H1 (cell line): ENCODE data around the gene CCK. TPM values are rescaled to one million over a fixed set of nuclear protein-coding genes. Genes with fewer than 3 reads are reported as not detected.

Experiments
- EP300 ChIP-seq, 2 experiments: IDR thresholded peaks; 1 replicate in 1 of 2; 2 replicates in 1 of 2; pipeline ENCODE4 v1.6.1; 2011 to 2012; ENCODE audit warnings: low read depth in 2 of 2, low read length in 2 of 2, mild to moderate bottlenecking in 2 of 2, borderline replicate concordance in 1 of 2, inconsistent platforms in 1 of 2, moderate library complexity in 1 of 2
- SP1 ChIP-seq: IDR thresholded peaks from 2 replicates; pipeline ENCODE4 v1.6.1; 2011; ENCODE audit warnings: low read depth, low read length
- polyA plus RNA-seq, 7 experiments: library from polyadenylated mRNA; depleted of rRNA in 3 of 7; stranded (reverse) in 5 of 7; unstranded in 2 of 7; fragments of >200 nt in 5 of 7; fragments of 200-250 nt in 2 of 7; gene quantifications; 1 replicate in 5 of 7; 2 replicates in 1 of 7; 4 replicates in 1 of 7; pipeline versions ENCODE4 v1.2.1 to v1.2.3, GENCODE V29; 2011 to 2013; ENCODE audit warnings: missing spikeins in 2 of 7, mixed read lengths in 2 of 7
- total RNA-seq: library from RNA; stranded (reverse); fragmentation: NEBNext Ultra II Directional; extraction: Animal tissue kit (Norgen Biotek cat#: 25700); gene quantifications from 2 replicates; pipeline ENCODE4 v1.2.1, GENCODE V29; 2021

Gene CCK
- total and polyA plus RNA-seq, 2 of the 8 experiments (the other 6 are each of a cell fraction or from before 2014, with no cell fraction given) = 0.99 to 2.8 TPM

DNA sequence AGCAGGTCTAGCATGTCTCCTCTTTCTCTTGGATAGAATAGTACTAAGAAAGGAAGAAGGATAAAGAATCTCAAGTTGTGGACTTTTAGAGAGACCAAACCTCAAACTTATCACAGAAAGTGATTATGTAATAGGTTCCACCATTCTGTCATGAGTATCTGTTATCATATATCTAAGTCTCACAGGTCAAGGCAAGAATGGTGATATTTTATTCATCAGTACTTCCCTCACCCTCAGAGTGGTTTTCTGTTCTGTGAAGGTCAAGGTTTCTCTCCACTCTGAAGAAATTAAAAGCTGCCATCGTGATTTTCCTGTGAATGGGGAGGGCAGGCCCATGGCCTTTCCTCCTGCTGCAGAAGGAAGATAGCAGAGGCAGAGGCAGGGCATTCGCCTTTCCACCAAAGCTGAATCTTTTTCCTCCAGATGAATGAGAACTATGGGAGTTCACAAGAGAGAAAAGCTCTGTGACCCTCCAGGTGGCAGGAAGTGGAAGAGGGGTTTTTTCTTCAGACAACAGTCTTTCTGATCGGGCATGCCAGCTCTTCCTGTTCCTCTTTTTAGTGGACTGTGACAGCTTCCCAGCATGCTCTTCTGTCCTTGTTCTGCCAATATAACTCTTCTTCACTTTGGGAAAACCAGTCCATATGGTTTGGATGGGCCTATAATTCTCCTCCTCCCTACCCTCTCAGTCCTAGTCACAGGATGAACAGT lies 37.1 kb upstream of the CCK start (continued):
- TF ChIP-seq EP300 (IDR thresholded peaks at IDR 0.05; ENCODE audit: borderline replicate concordance in 1 of 2, low read depth in 2 of 2, low read length in 2 of 2) (no peak), SP1 (no peak)
